GM20431 (cell line): ENCODE measurements around the gene COL23A1.
"Not testable (repeated sequence)": the region's sequence is repeated elsewhere in the genome, so short reads cannot be mapped to it uniquely, and the experiment has no call there.

Experiments
- in situ Hi-C: fragments of 300-500 bp; cut with MseI, MboI; formaldehyde crosslinking; loops from one replicate; pipeline ENCODE4 v1.15.0; 2020; ENCODE audit warnings: low sequenced_read_pairs; ENCODE audit not compliant: unreplicated experiment

COL23A1 gene

GRCh38 chr5:178375348-178375747 is 214.8 kb downstream of the COL23A1 start:
- in situ Hi-C loops, result no loop called here

GRCh38 chr5:178373711-178374110 is 216.5 kb downstream of the COL23A1 start:
- in situ Hi-C loops, result no loop called here

- in situ Hi-C loops, result no loop called here
Observed at GRCh38 chr5:178372142-178372571, 218.0 kb downstream of the COL23A1 start.

- in situ Hi-C loops, result no loop called here
Observed at GRCh38 chr5:178371362-178372111, 218.7 kb downstream of the COL23A1 start.

GRCh38 chr5:178370102-178370501 is 220.1 kb downstream of the COL23A1 start:
- in situ Hi-C loops, result no loop called here

- in situ Hi-C loops, result not testable (repeated sequence)
Observed at GRCh38 chr5:178369469-178369868, 220.7 kb downstream of the COL23A1 start.

- in situ Hi-C loops, result no loop called here
Observed at GRCh38 chr5:178368716-178369300, 221.4 kb downstream of the COL23A1 start.

GRCh38 chr5:178368274-178368673 is 221.9 kb downstream of the COL23A1 start:
- in situ Hi-C loops, result no loop called here

GRCh38 chr5:178367736-178368120 is 222.5 kb downstream of the COL23A1 start:
- in situ Hi-C loops, result no loop called here

- in situ Hi-C loops, result no loop called here
Observed at GRCh38 chr5:178366998-178367735, 223.0 kb downstream of the COL23A1 start.

GRCh38 chr5:178365501-178366440 is 224.4 kb downstream of the COL23A1 start:
- in situ Hi-C loops, result no loop called here

GRCh38 chr5:178364326-178364675 is 225.9 kb downstream of the COL23A1 start:
- in situ Hi-C loops, result no loop called here

GRCh38 chr5:178363501-178364325 is 226.5 kb downstream of the COL23A1 start:
- in situ Hi-C loops, result no loop called here

- in situ Hi-C loops, result no loop called here
Observed at GRCh38 chr5:178361657-178362445, 228.3 kb downstream of the COL23A1 start.

GRCh38 chr5:178360926-178361235 is 229.3 kb downstream of the COL23A1 start:
- in situ Hi-C loops, result no loop called here

- in situ Hi-C loops, result no loop called here
Observed at GRCh38 chr5:178360222-178360925, 229.8 kb downstream of the COL23A1 start.

GRCh38 chr5:178359738-178360137 is 230.5 kb downstream of the COL23A1 start:
- in situ Hi-C loops, result no loop called here

- in situ Hi-C loops, result no loop called here
Observed at GRCh38 chr5:178357678-178358077, 232.5 kb downstream of the COL23A1 start.
